Suppressor macrophage (primary cell): ENCODE results near the gene TMEM147.

Experiments used
- DNase-seq, 4 experiments: peaks; one replicate each; pipeline ENCODE4 v3.0.0-alpha.2; 2020 to 2022

TMEM147 gene

GRCh38 chr19:35521124-35521743 is 24.2 kb upstream of the TMEM147 start:
- no peak for DNase-seq

DNA sequence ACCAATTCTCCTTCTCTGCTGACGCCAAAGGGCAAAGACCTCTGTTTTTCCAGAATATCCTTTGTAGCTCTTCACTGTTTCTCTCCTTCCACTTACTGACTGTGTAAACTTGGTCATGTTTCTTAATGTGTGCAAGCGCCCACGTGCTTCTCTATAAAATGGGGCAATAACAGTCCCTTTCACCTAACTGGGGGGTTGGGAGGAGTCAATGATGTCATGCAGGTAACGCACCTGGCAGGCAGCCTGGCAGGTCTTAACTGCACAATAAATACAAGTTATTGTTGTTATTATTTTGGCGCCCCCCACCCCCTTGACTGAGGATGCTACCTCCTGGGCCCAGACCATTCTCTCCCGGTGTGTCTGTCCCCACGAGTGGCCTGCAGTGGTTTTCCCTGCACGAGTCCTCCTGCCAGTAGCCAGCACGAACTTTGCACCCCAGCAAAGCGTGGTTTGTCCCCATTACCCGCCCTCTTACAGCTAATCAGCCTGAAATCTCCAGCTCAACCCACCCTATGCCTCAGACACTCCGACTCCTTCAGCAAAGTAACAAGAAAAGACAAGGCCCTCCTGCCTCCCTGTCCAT is 22.6 kb upstream of the TMEM147 start:
- DNase-seq: no peak

GRCh38 chr19:35524181-35524837 is 21.1 kb upstream of the TMEM147 start:
- DNase-seq: no peak

GRCh38 chr19:35525873-35526272 is 19.6 kb upstream of the TMEM147 start:
- no peak for DNase-seq

- DNase-seq: peak in 2 of 4 experiments; percentile 7 to 14
Observed at GRCh38 chr19:35528218-35529038, 17.0 kb upstream of the TMEM147 start, which contains the start of gene SBSN. TSS of gene SBSN (minus strand) at chr19:35528311. CDS start at chr19:35528281, 30 bp downstream.

DNA sequence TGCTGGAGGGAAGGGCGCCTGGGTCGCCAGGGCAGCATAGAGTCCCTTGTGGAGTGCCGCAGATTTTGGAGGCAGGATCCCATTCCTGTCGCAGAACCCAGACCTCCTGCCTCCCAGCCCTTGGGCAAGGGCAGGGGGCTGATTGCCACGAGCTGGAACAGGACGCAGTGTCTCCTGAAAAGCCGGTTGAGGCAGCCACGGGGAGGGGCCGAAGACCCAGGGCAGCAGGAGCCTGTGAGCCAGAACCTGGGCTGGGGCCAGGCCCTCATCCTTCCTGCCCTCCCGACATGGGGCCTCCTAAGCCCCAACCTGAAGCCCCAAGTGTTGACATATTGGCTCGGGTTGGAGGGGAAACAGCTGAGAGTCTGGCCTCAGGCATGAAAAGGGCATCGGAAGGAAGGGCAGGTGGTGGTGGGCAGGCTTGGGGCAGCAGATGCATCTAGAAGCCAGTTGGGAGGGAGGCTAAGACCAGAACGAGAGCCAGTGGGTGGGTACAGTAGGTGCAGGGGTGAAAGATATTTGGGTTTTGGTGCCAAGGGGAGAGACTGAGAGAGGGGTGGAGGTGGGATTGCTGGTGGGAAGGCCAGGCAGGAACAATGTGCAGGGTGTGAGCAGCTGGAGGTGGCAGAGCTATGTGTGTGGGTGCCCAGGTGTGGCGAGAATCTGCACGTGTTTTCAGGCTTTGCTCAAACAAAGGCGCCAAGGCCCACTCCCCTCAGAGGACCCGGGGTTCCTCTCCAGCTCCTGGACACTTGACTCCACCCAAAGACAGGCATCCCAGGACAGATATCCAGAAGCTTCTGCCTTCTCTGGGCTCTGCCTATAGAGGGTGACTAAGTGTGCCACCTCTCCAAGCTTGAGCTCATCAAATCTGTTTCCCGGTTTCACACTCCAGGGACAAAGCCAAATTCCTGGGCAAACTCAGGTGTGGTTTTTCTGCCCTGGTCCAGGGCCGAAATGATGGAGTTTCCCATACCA is 15.9 kb upstream of the TMEM147 start:
- DNase-seq: no peak

DNA sequence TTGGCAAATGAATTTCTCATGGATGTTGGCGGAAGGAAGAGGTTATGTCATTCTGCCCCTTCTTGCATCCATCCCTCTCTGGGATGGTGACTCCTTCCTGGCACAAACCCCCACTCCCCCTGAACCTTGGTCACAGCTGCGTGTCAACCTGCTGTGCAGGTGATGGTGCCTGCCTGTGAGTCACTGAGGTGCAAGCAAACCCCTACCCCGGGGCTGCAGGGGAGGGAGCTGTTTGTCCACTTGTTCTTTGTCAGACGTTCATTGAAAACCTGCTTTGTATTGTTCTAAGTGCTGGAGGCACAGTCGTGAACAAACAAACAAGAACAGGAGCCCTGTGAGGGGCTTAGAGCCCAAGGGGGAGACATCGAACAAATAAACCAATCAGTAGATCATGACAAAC is 14.1 kb upstream of the TMEM147 start:
- no peak for DNase-seq

- no peak for DNase-seq
Observed at GRCh38 chr19:35533201-35533821, 12.1 kb upstream of the TMEM147 start, which contains the start of gene GAPDHS. TSS of gene GAPDHS (plus strand) at chr19:35533456. CDS start at chr19:35533528, 72 bp downstream.

GRCh38 chr19:35533822-35534392 is 11.5 kb upstream of the TMEM147 start:
- peak; percentile 56 to 71 (median 64) for DNase-seq

- DNase-seq: no peak
Observed at GRCh38 chr19:35534803-35535480, 10.5 kb upstream of the TMEM147 start.

DNA sequence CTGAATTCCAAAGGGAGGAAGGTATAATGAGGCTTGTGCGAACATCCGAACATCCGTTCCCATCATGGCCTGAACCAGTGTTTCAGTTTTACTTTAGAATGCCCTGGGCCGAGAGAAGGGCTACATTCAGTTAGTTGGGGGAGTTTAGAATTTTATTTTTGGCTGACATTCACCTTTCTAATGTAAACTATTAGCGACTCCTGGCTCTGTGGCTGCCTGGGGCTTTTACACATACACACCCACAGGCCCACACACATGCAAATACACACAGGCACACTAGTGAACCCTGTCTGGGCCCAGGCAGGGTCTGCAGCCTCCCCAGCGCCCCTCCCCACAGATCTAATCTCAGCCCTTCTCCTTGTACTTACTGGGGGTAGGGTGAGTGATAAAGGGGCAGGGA is 6.1 kb upstream of the TMEM147 start:
- DNase-seq: no peak

DNA sequence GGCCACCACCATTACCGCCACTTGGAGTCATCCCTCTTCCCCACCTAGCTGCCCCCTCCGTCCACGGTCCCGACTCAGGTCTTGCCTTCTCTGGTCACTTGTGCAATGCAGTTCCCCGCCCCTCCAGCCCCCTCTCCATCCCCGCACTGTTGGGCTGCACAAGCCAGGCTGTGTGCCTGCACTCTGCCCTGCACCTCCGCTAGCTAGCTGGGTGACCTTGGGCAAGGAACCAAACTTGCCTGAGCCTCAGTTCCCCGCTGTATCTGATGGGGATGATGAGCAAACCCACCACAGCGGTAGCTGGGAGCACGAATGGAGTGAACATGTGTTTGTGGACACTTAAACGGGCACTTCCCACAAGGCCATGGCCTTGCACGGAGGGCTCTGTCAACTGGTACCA is 5.6 kb upstream of the TMEM147 start:
- DNase-seq: no peak

DNA sequence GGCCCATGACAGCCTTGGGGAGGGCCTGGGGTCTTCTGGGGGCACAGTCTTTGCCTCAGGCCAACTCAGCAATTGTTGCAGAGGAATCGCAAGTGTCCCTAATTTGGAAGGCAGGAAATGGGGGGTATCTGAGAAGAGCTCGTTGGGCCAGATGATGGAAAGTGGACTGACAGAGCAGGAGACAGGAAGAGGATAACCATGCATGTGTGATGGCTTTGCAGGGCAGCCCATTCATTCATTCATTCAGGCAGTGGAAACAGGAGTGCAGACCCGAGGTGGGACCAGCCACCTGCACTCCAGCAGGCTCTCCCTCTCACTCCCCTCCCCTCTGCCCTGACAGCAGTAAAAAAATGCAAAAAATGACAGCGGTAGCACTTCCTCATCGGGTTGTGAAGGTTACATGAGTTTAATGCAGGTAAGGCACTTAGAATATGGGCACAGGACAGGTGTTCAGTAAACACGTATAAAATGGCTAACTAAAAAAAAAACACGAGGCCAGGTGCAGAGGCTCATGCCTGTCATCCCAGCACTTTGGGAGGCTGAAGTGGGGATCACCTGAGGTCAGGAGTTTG is 5.0 kb upstream of the TMEM147 start:
- no peak for DNase-seq

DNA sequence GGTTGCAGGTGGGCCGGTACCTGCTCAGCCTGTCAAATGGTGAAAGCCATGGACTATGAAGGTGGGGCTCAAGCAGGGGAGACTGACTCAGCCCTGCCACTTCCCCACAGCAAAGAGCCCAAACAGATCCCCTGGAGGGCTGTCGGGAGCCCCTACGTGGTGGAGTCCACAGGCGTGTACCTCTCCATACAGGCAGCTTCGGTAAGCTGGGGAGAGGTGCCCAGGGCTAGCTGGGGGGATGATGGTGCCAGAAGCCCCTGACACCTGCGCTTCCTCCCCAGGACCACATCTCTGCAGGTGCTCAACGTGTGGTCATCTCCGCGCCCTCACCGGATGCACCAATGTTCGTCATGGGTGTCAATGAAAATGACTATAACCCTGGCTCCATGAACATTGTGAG is 3.2 kb upstream of the TMEM147 start:
- no peak for DNase-seq

GRCh38 chr19:35543280-35544109 is 1.9 kb upstream of the TMEM147 start:
- no peak for DNase-seq

GRCh38 chr19:35544110-35544802 is 1.2 kb upstream of the TMEM147 start:
- DNase-seq: no peak

- DNase-seq: peak in 2 of 4 experiments; percentile 25 to 39
Observed at GRCh38 chr19:35545855-35546381, 492 bp downstream of the TMEM147 start.

DNA sequence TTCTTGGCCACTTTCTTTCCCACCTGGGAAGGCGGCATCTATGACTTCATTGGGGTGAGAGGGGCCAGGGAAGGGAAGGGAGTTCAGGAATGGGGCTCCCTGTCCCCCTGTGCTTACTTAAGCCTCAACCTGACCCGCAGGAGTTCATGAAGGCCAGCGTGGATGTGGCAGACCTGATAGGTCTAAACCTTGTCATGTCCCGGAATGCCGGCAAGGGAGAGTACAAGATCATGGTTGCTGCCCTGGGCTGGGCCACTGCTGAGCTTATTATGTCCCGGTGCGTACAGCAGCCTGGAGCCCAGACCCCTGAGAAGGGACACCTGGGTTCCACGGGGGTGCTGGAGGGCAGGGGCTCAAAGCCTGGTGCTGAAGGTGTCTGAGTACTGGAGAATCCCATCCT is 1.1 kb downstream of the TMEM147 start:
- DNase-seq: no peak
